Measurements from ENCODE around the gene FAM53B. TPM values are rescaled to one million over a fixed set of nuclear protein-coding genes. Genes with fewer than 3 reads are reported as not detected.

Gene FAM53B
- total RNA-seq, 1 donor = 12.7 TPM

DNA sequence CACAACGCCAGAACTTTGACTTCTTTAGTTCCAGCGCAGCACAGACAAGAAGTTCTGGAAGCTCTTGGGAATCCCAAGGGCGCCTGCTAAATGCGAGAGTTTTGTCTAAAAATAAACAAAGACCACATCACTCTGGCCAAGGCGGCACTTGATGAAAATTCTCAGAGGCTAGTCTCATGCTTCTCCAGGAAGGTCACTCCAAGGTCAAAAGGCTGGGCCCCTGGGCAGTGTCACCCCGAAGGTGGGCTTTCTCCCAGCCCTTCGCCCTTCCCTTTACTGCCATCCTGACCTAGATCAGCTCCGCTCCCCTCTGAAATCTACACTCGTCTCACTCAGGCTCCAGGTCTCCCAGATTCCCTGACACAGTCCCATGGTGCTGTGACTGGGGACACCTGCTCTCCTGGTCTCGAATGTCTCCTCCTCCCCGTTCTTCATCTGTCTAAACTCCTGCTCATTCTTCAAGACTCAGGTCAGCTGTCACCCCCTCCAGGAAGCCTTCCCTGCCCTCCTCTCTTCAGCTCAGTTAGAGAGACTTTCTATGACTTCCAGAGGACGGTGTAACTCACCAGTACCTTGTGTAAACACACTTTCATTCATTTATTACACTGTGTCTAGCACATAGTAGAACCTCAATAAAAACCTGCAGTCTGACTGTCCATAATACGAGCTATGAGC lies 10.5 kb downstream of the FAM53B start:
- Histone ChIP-seq H3K9me3 (ENCODE audit: low read depth, low read length) (no peaks in the 10 kb centered on the region), H3K4me1 (ENCODE audit: insufficient read depth, low read length) (peaks cover 18% of the 10 kb centered on the region), H3K4me3 (ENCODE audit: insufficient read depth, low read length) (no peak overlapping the region), H4K20me1 (ENCODE audit: insufficient read depth, low read length) (peaks cover 29% of the 10 kb centered on the region), H3K79me2 (ENCODE audit: insufficient read depth, low read length) (peaks cover 45% of the 10 kb centered on the region), H3K27me3 (ENCODE audit: insufficient read depth, low read length) (no peaks in the 10 kb centered on the region), H3K4me2 (ENCODE audit: insufficient read depth, low read length) (peak overlapping the region; percentile 30), H3K36me3 (ENCODE audit: insufficient read depth, low read length) (no peaks in the 10 kb centered on the region), H2AFZ (ENCODE audit: low read length) (peak overlapping the region; percentile 57), H3K27ac (ENCODE audit: low read depth, low read length) (peak overlapping the region; percentile 60)
- TF ChIP-seq, protein P1, sequence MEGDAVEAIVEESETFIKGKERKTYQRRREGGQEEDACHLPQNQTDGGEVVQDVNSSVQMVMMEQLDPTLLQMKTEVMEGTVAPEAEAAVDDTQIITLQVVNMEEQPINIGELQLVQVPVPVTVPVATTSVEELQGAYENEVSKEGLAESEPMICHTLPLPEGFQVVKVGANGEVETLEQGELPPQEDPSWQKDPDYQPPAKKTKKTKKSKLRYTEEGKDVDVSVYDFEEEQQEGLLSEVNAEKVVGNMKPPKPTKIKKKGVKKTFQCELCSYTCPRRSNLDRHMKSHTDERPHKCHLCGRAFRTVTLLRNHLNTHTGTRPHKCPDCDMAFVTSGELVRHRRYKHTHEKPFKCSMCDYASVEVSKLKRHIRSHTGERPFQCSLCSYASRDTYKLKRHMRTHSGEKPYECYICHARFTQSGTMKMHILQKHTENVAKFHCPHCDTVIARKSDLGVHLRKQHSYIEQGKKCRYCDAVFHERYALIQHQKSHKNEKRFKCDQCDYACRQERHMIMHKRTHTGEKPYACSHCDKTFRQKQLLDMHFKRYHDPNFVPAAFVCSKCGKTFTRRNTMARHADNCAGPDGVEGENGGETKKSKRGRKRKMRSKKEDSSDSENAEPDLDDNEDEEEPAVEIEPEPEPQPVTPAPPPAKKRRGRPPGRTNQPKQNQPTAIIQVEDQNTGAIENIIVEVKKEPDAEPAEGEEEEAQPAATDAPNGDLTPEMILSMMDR (IDR thresholded peaks at IDR 0.05; ENCODE audit: extremely low read depth, low read depth, low read length) = no peak
- no peak for DNase-seq (ENCODE audit: insufficient read length, low spot score, missing footprints)

DNA sequence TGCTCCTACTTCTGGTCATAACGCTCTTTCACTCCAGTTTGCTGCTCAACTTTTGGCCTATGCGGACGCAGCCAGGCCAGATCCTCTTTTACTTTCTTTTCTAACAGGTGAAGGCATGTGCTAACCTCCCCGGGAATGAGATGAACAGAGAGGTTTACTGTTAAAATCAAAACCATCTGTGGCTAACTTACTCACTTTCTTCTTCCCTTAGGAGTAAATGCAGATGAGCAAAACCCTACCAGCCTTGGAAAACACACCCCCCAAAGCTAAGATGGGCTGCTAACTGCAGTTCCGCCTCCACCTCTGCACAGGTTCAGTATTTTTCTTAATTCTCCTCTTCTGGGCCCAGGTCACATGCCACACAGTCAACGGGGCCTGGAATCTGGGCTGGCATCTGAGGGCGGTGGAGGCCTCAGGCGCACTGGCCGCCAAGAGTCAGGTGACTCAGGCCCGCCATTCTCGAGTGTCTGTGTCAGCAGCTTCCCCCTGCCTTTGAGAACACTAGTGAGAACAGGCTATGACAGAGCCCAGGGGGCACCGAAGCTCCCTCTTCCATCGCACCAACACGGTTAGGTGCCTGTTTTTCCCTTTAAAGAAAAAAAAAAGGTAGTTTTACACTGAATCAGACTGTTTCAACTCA lies 11.1 kb downstream of the FAM53B start:
- Histone ChIP-seq H3K4me2 (ENCODE audit: insufficient read depth, low read length) (peak overlapping the region; percentile 30), H3K9me3 (ENCODE audit: low read depth, low read length) (no peaks in the 10 kb centered on the region), H3K4me1 (ENCODE audit: insufficient read depth, low read length) (peaks cover 18% of the 10 kb centered on the region), H3K36me3 (ENCODE audit: insufficient read depth, low read length) (no peaks in the 10 kb centered on the region), H2AFZ (ENCODE audit: low read length) (peak overlapping the region; percentile 57), H3K79me2 (ENCODE audit: insufficient read depth, low read length) (peaks cover 42% of the 10 kb centered on the region), H4K20me1 (ENCODE audit: insufficient read depth, low read length) (peaks cover 28% of the 10 kb centered on the region), H3K4me3 (ENCODE audit: insufficient read depth, low read length) (no peak overlapping the region), H3K27me3 (ENCODE audit: insufficient read depth, low read length) (no peaks in the 10 kb centered on the region), H3K27ac (ENCODE audit: low read depth, low read length) (peak overlapping the region; percentile 60)
- peak; percentile 94 for DNase-seq (ENCODE audit: insufficient read length, low spot score, missing footprints)
- TF ChIP-seq, protein P1 (IDR thresholded peaks at IDR 0.05; ENCODE audit: extremely low read depth, low read depth, low read length) = no peak

- Histone ChIP-seq H3K9me3 (ENCODE audit: low read depth, low read length) (no peaks in the 10 kb centered on the region), H4K20me1 (ENCODE audit: insufficient read depth, low read length) (peaks cover 14% of the 10 kb centered on the region), H3K27ac (ENCODE audit: low read depth, low read length) (no peak overlapping the region), H2AFZ (ENCODE audit: low read length) (no peak overlapping the region), H3K36me3 (ENCODE audit: insufficient read depth, low read length) (no peaks in the 10 kb centered on the region), H3K4me1 (ENCODE audit: insufficient read depth, low read length) (peaks cover 13% of the 10 kb centered on the region), H3K27me3 (ENCODE audit: insufficient read depth, low read length) (no peaks in the 10 kb centered on the region), H3K79me2 (ENCODE audit: insufficient read depth, low read length) (peaks cover 29% of the 10 kb centered on the region), H3K4me2 (ENCODE audit: insufficient read depth, low read length) (no peak overlapping the region), H3K4me3 (ENCODE audit: insufficient read depth, low read length) (no peak overlapping the region)
- no peak for DNase-seq (ENCODE audit: insufficient read length, low spot score, missing footprints)
- TF ChIP-seq, protein P1 (IDR thresholded peaks at IDR 0.05; ENCODE audit: extremely low read depth, low read depth, low read length) = no peak
Measured at GRCh38 chr10:124731551-124731950, 12.6 kb downstream of the FAM53B start.

GRCh38 chr10:124730790-124731189 lies 13.4 kb downstream of the FAM53B start:
- peaks cover 12% of the 10 kb centered on the region for H3K4me1 ChIP-seq (ENCODE audit: insufficient read depth, low read length)
- no peak overlapping the region for H3K27ac ChIP-seq (ENCODE audit: low read depth, low read length)
- no peaks in the 10 kb centered on the region for H3K9me3 ChIP-seq (ENCODE audit: low read depth, low read length)
- no peak overlapping the region for H3K4me2 ChIP-seq (ENCODE audit: insufficient read depth, low read length)
- TF ChIP-seq, protein P1 (IDR thresholded peaks at IDR 0.05; ENCODE audit: extremely low read depth, low read depth, low read length) = no peak
- peaks cover 29% of the 10 kb centered on the region for H3K79me2 ChIP-seq (ENCODE audit: insufficient read depth, low read length)
- no peak overlapping the region for H3K4me3 ChIP-seq (ENCODE audit: insufficient read depth, low read length)
- H2AFZ ChIP-seq (ENCODE audit: low read length) = no peak overlapping the region
- H3K27me3 ChIP-seq (ENCODE audit: insufficient read depth, low read length) = no peaks in the 10 kb centered on the region
- peaks cover 14% of the 10 kb centered on the region for H4K20me1 ChIP-seq (ENCODE audit: insufficient read depth, low read length)
- no peaks in the 10 kb centered on the region for H3K36me3 ChIP-seq (ENCODE audit: insufficient read depth, low read length)
- no peak for DNase-seq (ENCODE audit: insufficient read length, low spot score, missing footprints)
